Spinal cord (tissue), 10 donors: ENCODE data around the gene SMAD7. TPM values are rescaled to one million over a fixed set of nuclear protein-coding genes. Genes with fewer than 3 reads are reported as not detected.

Experiments
- DNase-seq, 6 donors: peaks; one replicate each; pipeline versions ENCODE4 v3.0.0 to v3.0.0-alpha.2; 2013 to 2015; ENCODE audit warnings: low spot score in 6 of 6, low read depth in 4 of 6
- H3K27ac ChIP-seq: one replicate; pipeline ENCODE4 v1.5.1; 2013; ENCODE audit warnings: low read depth, low read length, control low read depth
- H3K27me3 ChIP-seq: one replicate; pipeline ENCODE4 v1.6.1; 2013; ENCODE audit warnings: low read length; ENCODE audit not compliant: control insufficient read depth, insufficient read depth
- H3K36me3 ChIP-seq: one replicate; pipeline ENCODE4 v1.6.1; 2013; ENCODE audit warnings: low read length; ENCODE audit not compliant: control insufficient read depth, insufficient read depth
- H3K4me1 ChIP-seq: one replicate; pipeline ENCODE4 v1.6.1; 2013; ENCODE audit warnings: low read length; ENCODE audit not compliant: control insufficient read depth, insufficient read depth
- H3K4me3 ChIP-seq: one replicate; pipeline ENCODE4 v1.5.1; 2013; ENCODE audit warnings: low read depth, low read length, control low read depth
- H3K9me3 ChIP-seq: one replicate; pipeline ENCODE4 v1.6.1; 2013; ENCODE audit warnings: low read length; ENCODE audit not compliant: control insufficient read depth, insufficient read depth
- WGBS: methylation state at CpG from one replicate; pipeline ENCODE4 v1.1.5; 2013; ENCODE audit warnings: missing lambda C conversion rate; ENCODE audit not compliant: insufficient coverage; 5-methylcytosine and 5-hydroxymethylcytosine counted together
- polyA plus RNA-seq, 2 donors: library from polyadenylated mRNA; unstranded; fragments of 120-200 nt; gene quantifications; one replicate each; pipeline ENCODE4 v1.2.1, GENCODE V29; 2013; ENCODE audit not compliant: insufficient read length in 2 of 2
- total RNA-seq, 2 donors: library from RNA; depleted of rRNA in 1 of 2; stranded (reverse); fragments of 120-200 nt in 1 of 2; fragments of >200 nt in 1 of 2; gene quantifications; one replicate each; pipeline versions ENCODE4 v1.2.3 to v1.2.4, GENCODE V29; 2013 to 2014
- donor health status: healthy.

The SMAD7 gene
- total and polyA plus RNA-seq, 4 donors: 18.5 to 28.8 (median 21.8) TPM

- under 1% methylated on average over 30 of the region's 52 CpGs for WGBS
- DNase-seq: peak in 2 of 6 donors; percentile 73 to 78
- H3K27ac ChIP-seq: peak overlapping the region; percentile 76
Observed at GRCh38 chr18:48948112-48949049, 2.4 kb downstream of the SMAD7 start.

GRCh38 chr18:48947560-48947959 is 3.2 kb downstream of the SMAD7 start:
- peaks cover 8% of the 10 kb centered on the region for H3K36me3 ChIP-seq
- 7% methylated on average over 3 of the region's 3 CpGs for WGBS
- peak overlapping the region; percentile 61 for H3K4me3 ChIP-seq
- peak in 2 of 6 donors; percentile 60 to 72 for DNase-seq
- H3K9me3 ChIP-seq: no peaks in the 10 kb centered on the region
- H3K4me1 ChIP-seq: peaks cover 56% of the 10 kb centered on the region
- no peak overlapping the region for H3K27ac ChIP-seq
- no peaks in the 10 kb centered on the region for H3K27me3 ChIP-seq

More at GRCh38 chr18:48948112-48949049, 2.4 kb downstream of the SMAD7 start:
- Histone ChIP-seq H3K4me1 (peaks cover 59% of the 10 kb centered on the region), H3K27me3 (no peaks in the 10 kb centered on the region), H3K36me3 (peaks cover 8% of the 10 kb centered on the region), H3K9me3 (no peaks in the 10 kb centered on the region), H3K4me3 (peak overlapping the region; percentile 61)

GRCh38 chr18:48947092-48947491 is 3.7 kb downstream of the SMAD7 start:
- Histone ChIP-seq H3K27me3 (no peaks in the 10 kb centered on the region), H3K9me3 (no peaks in the 10 kb centered on the region), H3K36me3 (peaks cover 8% of the 10 kb centered on the region), H3K27ac (no peak overlapping the region), H3K4me1 (peaks cover 58% of the 10 kb centered on the region), H3K4me3 (peak overlapping the region; percentile 61)
- WGBS: 60% methylated on average over 3 of the region's 10 CpGs
- no peak for DNase-seq

- peaks cover 65% of the 10 kb centered on the region for H3K4me1 ChIP-seq
- peaks cover 10% of the 10 kb centered on the region for H3K36me3 ChIP-seq
- H3K9me3 ChIP-seq: no peaks in the 10 kb centered on the region
- DNase-seq: no peak
- 62% methylated on average over 2 of the region's 8 CpGs for whole genome bisulfite sequencing
- H3K4me3 ChIP-seq: peak overlapping the region; percentile 16
- no peaks in the 10 kb centered on the region for H3K27me3 ChIP-seq
- H3K27ac ChIP-seq: peak overlapping the region; percentile 33
Observed at GRCh38 chr18:48946329-48946835, 4.4 kb downstream of the SMAD7 start.

GRCh38 chr18:48945953-48946217 is 4.9 kb downstream of the SMAD7 start:
- Histone ChIP-seq H3K27ac (no peak overlapping the region), H3K36me3 (peaks cover 15% of the 10 kb centered on the region), H3K4me3 (no peak overlapping the region), H3K27me3 (no peaks in the 10 kb centered on the region), H3K4me1 (peaks cover 70% of the 10 kb centered on the region), H3K9me3 (no peaks in the 10 kb centered on the region)
- DNase-seq: no peak

- Histone ChIP-seq H3K27ac (no peak overlapping the region), H3K4me3 (no peak overlapping the region), H3K36me3 (peaks cover 19% of the 10 kb centered on the region), H3K9me3 (no peaks in the 10 kb centered on the region), H3K4me1 (peaks cover 81% of the 10 kb centered on the region), H3K27me3 (no peaks in the 10 kb centered on the region)
- 100% methylated on average over 2 of the region's 7 CpGs for WGBS
- no peak for DNase-seq
Observed at GRCh38 chr18:48944634-48945033, 6.1 kb downstream of the SMAD7 start.

GRCh38 chr18:48943736-48944527 is 6.8 kb downstream of the SMAD7 start:
- H3K27ac ChIP-seq: no peak overlapping the region
- WGBS: 55% methylated on average over 4 of the region's 8 CpGs
- H3K4me1 ChIP-seq: peaks cover 80% of the 10 kb centered on the region

GRCh38 chr18:48943333-48943732 is 7.4 kb downstream of the SMAD7 start:
- WGBS: 69% methylated on average over 7 of the region's 7 CpGs
- peaks cover 84% of the 10 kb centered on the region for H3K4me1 ChIP-seq
- no peaks in the 10 kb centered on the region for H3K9me3 ChIP-seq
- DNase-seq: no peak
- H3K27me3 ChIP-seq: no peaks in the 10 kb centered on the region
- H3K36me3 ChIP-seq: peaks cover 19% of the 10 kb centered on the region
- no peak overlapping the region for H3K27ac ChIP-seq
- H3K4me3 ChIP-seq: no peak overlapping the region

More at GRCh38 chr18:48943736-48944527, 6.8 kb downstream of the SMAD7 start:
- no peak overlapping the region for H3K4me3 ChIP-seq
- H3K36me3 ChIP-seq: peaks cover 19% of the 10 kb centered on the region
- H3K9me3 ChIP-seq: no peaks in the 10 kb centered on the region
- DNase-seq: no peak
- H3K27me3 ChIP-seq: no peaks in the 10 kb centered on the region

- Histone ChIP-seq H3K9me3 (no peaks in the 10 kb centered on the region), H3K36me3 (peaks cover 19% of the 10 kb centered on the region), H3K27me3 (no peaks in the 10 kb centered on the region), H3K4me3 (no peak overlapping the region), H3K4me1 (peaks cover 85% of the 10 kb centered on the region), H3K27ac (no peak overlapping the region)
- WGBS: 58% methylated on average over 9 of the region's 12 CpGs
- peak in 1 of 6 donors; percentile 50 for DNase-seq
Observed at GRCh38 chr18:48942554-48943261, 8.1 kb downstream of the SMAD7 start.
